ENCODE results near the gene AIG1.
"Not testable (repeated sequence)": the region's sequence is repeated elsewhere in the genome, so short reads cannot be mapped to it uniquely, and the experiment has no call there.

AIG1 gene

DNA sequence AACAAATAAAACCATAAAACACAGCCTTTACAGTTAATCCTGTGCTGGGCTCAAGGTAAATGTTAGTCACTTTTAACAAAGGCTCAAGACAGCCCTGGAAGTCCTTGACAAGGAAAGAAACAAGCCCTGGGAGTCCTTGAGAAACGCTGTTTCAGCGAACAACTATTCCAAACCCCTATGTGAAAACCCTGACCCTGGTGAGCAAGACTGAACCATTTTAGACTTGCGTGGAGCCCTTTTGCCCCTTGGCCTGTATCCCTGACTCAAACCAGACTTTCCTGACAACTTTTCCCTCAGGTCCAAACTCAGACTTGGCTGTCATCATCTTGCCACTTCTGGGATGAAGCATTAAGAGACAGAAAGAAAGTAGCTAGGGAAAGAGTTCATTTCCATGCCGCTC is 180.4 kb downstream of the AIG1 start:
- TF ChIP-seq, protein P1, sequence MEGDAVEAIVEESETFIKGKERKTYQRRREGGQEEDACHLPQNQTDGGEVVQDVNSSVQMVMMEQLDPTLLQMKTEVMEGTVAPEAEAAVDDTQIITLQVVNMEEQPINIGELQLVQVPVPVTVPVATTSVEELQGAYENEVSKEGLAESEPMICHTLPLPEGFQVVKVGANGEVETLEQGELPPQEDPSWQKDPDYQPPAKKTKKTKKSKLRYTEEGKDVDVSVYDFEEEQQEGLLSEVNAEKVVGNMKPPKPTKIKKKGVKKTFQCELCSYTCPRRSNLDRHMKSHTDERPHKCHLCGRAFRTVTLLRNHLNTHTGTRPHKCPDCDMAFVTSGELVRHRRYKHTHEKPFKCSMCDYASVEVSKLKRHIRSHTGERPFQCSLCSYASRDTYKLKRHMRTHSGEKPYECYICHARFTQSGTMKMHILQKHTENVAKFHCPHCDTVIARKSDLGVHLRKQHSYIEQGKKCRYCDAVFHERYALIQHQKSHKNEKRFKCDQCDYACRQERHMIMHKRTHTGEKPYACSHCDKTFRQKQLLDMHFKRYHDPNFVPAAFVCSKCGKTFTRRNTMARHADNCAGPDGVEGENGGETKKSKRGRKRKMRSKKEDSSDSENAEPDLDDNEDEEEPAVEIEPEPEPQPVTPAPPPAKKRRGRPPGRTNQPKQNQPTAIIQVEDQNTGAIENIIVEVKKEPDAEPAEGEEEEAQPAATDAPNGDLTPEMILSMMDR (conservative IDR thresholded peaks at IDR 0.05; ENCODE audit: low read depth, low read length) = no peak
- H3K4me3 ChIP-seq (ENCODE audit: low read depth, low read length) = no peak overlapping the region

DNA sequence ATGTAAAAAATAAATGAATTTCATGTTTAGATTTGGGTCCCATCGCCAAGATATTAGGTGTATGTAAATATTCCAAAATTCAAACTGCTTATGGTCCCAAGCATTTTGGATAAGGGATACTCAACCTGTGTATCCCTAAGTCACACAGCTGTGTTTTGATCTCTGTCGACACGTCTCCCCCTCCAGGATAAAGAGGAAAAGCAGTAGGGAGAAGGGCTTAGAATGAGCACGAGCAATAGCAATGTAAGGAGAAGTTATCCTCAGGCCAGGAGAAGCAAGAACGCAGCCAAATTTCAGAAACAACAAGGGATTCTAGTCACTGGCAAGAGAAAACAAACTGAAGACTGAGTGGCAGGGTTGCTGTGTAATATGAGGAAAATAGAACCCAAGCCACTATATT is 181.2 kb downstream of the AIG1 start:
- DNase-seq (ENCODE audit: low read depth) = no peak
- TF ChIP-seq, protein P1 (conservative IDR thresholded peaks at IDR 0.05; ENCODE audit: low read depth, low read length) = peak; percentile 5
- no peak overlapping the region for H3K4me3 ChIP-seq (ENCODE audit: low read depth, low read length)

More for the DNA sequence above, 180.4 kb downstream of the AIG1 start:
- DNase-seq (ENCODE audit: low read depth) = no peak

DNA sequence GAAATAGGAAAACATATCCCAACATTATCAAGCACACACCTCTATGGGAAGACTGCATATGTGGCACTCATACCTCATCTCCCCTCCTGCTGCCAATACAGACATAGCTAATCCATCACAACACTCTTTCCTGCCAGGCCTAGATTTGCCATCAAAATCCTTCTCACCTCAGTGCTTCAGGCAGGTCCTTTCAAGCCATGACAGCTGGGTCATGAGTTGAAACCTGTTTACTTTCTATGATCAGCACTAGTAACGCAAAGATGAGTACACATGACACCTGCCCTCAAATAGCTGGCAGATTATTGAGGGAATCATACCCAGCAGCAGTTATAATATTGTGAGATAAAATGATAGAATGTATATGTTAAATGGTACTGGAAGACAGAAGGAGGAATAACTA is 183.1 kb downstream of the AIG1 start:
- DNase-seq (ENCODE audit: low read depth) = no peak
- H3K4me3 ChIP-seq (ENCODE audit: low read depth, low read length) = no peak overlapping the region
- TF ChIP-seq, protein P1 (conservative IDR thresholded peaks at IDR 0.05; ENCODE audit: low read depth, low read length) = no peak

DNA sequence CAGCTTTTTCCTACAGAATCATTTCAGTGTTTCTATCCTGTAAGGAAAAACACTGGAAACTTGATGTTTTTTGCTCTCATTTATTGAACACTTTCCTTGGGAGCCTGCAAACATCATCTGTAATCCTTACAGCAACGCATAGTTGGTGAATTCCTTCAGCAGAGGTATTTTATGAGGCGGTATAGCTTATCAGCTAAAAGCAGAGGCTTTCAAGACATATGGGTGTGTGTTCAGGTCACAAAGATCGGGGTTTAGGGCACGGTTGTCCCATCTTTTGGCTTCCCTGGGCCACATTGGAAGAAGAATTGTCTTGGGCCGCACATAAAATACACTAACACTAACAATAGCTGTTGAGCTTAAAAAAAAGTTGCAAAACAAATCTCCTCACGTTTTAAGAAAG is 185.0 kb downstream of the AIG1 start:
- DNase-seq (ENCODE audit: low read depth) = no peak
- TF ChIP-seq, protein P1 (conservative IDR thresholded peaks at IDR 0.05; ENCODE audit: low read depth, low read length) = no peak
- no peak overlapping the region for H3K4me3 ChIP-seq (ENCODE audit: low read depth, low read length)

- H3K4me3 ChIP-seq (ENCODE audit: low read depth, low read length) = not testable (repeated sequence)
- DNase-seq (ENCODE audit: low read depth) = peak; percentile 11
Observed at GRCh38 chr6:143246166-143246775, 185.6 kb downstream of the AIG1 start.

DNA sequence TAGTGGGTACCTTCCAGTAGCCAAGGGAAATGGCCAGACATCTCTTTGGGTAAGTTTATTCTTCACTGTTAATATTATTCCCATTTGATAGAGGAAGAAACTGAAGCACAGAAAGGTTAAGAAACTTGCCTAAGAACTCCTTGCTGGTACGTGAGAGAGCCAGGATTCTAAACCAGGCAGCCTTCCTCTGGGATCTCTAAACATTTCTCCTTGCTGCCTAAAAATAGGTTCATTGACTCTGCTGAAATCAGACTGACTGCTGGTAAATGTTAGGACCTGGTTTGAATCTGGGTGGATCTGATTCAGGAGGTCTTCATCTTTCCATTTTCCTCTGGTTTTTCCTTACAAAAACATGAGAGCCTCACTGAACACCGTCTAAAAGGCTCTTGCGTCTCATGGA is 186.9 kb downstream of the AIG1 start:
- TF ChIP-seq, protein P1 (conservative IDR thresholded peaks at IDR 0.05; ENCODE audit: low read depth, low read length) = no peak
- DNase-seq (ENCODE audit: low read depth) = no peak

DNA sequence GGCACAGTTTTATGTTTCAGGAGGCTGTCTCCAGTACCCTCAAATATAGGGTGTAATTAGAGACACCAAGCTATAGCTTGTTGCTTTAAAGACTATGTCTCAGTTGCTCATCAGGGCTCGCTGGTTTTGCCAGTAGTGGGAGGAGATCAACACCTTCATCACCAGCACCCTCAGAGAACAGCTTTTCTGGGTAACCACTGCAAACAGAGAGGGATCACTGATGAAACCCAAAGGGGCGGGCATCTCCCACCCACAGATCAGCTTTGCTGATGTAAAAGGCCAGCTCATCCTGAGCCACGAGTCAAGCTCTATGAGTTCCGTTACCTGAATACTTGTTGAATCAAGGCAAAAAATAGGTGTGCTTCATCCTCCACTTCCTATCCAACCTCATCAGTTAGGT is 187.7 kb downstream of the AIG1 start:
- TF ChIP-seq, protein P1 (conservative IDR thresholded peaks at IDR 0.05; ENCODE audit: low read depth, low read length) = no peak
- no peak for DNase-seq (ENCODE audit: low read depth)

More for the DNA sequence above, 186.9 kb downstream of the AIG1 start:
- no peak overlapping the region for H3K4me3 ChIP-seq (ENCODE audit: low read depth, low read length)

More for the DNA sequence above, 187.7 kb downstream of the AIG1 start:
- no peak overlapping the region for H3K4me3 ChIP-seq (ENCODE audit: low read depth, low read length)

Measured in choroid plexus epithelial cell (primary cell).